ENCODE results near the gene HNRNPH1.
"Not testable (repeated sequence)": the region's sequence is repeated elsewhere in the genome, so short reads cannot be mapped to it uniquely, and the experiment has no call there.

GRCh38 chr5:179644766-179645165 is 21.3 kb upstream of the HNRNPH1 start:
- TF ChIP-seq CTCF (IDR thresholded peaks at IDR 0.05); ATF3 (CRISPR knock-in tag; conservative IDR thresholded peaks at IDR 0.05); ZMAT4 (CRISPR knock-in tag; IDR thresholded peaks at IDR 0.05); NFE2L1 (CRISPR knock-in tag; IDR thresholded peaks at IDR 0.05); FOXJ3 (CRISPR knock-in tag; IDR thresholded peaks at IDR 0.05; ENCODE audit: borderline replicate concordance); E2F4 (CRISPR knock-in tag; IDR thresholded peaks at IDR 0.05; ENCODE audit: borderline replicate concordance, low read depth); ATF6 (CRISPR knock-in tag; IDR thresholded peaks at IDR 0.05); FOXK1 (CRISPR knock-in tag; IDR thresholded peaks at IDR 0.05); ELF4 (CRISPR knock-in tag; IDR thresholded peaks at IDR 0.05; ENCODE audit: low read depth); ZBTB21 (CRISPR knock-in tag; IDR thresholded peaks at IDR 0.05; ENCODE audit: borderline replicate concordance): not testable (repeated sequence)
